Ammon's horn (tissue), 1 donor: Measurements from ENCODE around the gene TMPRSS7.
A peak's percentile ranks its signal among the peaks of the same experiment; 100 is the strongest.

Source experiments
- DNase-seq: peaks from one replicate; pipeline ENCODE4 v3.0.0-alpha.2; 2016; ENCODE audit warnings: low spot score

TMPRSS7 gene

DNA sequence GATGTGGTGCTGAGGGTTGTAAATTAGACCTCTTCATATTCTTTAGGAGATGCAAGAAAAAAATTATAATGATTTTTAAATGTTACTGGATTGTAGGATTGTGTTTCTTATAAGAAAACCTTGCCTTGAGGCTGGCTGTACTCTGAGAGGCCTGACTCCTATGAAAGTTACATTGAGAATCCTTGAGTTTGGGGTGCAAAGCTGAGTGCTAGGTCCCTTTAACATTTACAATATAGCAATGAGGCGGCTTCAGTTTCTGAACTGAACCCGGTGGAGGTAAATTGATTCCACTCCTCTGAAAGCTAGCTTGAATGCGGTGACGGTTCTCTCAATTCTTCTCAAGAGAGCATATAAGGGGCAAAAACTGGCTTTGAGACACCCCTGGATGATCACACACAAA, at the start of gene TMPRSS7:
Gene TMPRSS7, plus strand, starts transcription at position 301 of the 400 bp plus-strand sequence. CDS start 110 bp downstream, outside the sequence.
- DNase-seq = no peak

- no peak for DNase-seq
These were observed 47.7 kb upstream of the TMPRSS7 start for GRCh38 chr3:111986800-111987199.

DNA sequence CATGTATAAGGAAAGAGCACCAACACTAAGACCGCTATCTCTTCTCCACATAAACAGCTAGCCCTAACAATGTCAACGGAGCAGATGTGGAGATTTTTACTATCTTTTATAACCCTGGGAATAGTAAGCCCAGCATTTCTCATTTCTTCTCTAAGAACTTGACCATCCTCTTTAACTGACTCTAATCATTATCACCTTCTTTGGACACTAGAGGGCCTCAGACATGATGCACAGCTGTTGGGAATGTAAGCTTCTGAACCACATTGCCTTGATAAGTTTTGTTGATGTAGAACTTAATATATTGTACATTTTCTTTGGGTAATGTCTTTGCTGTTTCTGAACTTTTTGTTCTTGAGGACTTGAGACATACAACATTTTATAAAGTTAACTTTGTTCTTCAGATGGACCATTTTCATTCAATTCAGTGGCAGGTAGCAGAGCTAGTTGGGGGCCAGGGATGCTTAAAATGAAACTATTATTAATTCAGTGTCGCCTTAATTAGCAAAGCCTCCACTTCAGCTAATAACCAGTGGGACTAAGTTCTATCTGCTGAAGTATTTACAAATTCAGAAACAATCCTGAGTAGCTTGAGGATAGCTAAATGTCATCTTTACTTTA, 45.4 kb upstream of the TMPRSS7 start:
- peak; percentile 80 for DNase-seq

DNA sequence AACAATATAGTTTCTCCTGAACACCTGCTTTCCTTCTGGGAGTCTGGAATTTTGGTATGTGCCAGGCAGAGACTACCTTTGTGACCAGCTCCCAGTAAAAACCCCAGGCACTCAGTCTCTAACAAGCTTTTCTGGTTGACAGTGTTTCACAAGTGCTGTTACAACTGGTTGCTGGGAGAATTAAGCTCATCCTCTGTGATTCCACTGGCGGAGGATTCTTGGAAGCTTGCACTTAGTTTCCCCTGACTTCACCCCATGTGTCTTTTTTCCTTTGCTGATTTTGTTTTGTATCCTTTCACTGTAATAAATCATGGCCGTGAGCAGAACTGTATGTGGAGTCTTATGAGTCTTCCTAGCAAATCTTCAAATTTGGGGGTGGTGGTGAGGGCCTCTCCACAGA, 41.5 kb upstream of the TMPRSS7 start:
- DNase-seq = no peak

DNA sequence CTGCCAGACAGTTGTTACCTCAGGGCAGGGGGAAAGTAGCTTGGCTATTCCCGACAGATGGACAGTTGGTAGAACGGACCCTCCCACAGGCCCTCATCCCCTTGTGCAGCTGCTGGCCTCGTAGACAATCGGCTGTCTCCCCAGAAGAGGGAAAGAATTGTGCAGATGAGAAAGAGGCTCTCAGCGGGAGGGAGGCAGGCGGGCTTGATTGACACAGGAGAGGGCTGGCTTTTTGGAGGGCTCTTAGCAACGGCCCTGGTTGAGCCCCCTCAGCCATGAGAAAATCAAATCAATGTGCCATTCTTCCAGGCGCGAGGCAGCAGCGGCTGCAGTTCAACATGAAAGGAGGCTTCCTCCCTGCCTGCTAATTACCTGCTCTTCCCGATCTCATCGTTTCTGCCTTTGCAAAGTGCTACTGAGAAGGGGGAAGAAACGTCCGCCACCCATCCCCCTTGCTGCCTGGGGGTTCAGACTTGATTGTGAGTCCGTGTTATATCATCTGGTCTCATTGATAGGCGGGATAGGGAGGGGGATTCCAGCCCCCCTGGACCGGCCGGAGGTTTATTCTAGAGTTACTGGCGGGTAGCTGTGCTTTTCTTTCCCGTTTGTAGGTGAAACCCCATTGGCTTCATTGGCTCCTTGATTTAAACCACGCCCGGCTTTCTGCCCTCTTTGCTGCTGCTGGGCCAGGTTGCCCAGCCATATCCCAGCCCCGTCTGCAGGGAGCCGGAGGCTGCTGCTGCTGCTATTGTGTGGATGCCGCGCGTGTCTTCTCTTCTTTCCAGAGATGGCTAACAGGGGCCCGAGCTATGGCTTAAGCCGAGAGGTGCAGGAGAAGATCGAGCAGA, 35.7 kb upstream of the TMPRSS7 start, which contains the start of gene TAGLN3:
Gene TAGLN3, plus strand, starts transcription at position 287 of the 848 bp plus-strand sequence. Its CDS starts 501 bp downstream, at position 788.
- DNase-seq = peak; percentile 86

DNA sequence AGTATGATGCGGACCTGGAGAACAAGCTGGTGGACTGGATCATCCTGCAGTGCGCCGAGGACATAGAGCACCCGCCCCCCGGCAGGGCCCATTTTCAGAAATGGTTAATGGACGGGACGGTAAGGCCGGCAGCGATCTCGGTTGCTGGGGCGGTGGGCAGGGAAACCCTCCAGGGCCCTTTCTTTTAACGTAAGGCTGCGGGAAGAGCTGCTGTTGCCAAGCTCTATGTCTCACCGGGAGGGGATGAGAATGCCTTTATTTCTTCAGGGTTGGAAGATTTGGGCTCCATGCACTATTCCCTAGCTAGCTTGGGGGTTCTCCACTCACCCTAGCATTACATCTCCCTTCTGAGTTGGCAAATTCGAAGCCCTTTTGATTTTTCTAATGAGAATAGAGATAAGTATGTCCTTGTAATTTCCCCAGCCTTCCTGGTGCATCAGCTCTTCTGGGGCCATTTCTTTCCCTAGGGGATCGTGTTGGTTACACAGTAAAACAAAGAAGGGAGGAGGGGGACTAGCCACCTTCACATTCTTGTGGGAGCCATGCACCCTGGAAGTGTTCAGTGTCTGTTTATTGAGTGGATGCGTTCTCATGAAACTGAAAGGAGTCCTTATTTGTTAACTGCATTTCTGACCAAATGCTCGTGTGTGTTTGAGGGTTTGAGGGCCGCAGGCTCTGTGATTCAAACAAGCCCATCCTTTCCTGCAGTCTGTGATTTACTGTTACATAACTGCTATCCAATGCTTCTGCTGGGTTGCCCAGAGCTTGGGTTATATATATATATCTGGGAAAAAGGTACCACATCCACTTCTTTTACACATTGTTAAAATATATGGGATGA, 34.8 kb upstream of the TMPRSS7 start:
- DNase-seq = peak; percentile 41

DNA sequence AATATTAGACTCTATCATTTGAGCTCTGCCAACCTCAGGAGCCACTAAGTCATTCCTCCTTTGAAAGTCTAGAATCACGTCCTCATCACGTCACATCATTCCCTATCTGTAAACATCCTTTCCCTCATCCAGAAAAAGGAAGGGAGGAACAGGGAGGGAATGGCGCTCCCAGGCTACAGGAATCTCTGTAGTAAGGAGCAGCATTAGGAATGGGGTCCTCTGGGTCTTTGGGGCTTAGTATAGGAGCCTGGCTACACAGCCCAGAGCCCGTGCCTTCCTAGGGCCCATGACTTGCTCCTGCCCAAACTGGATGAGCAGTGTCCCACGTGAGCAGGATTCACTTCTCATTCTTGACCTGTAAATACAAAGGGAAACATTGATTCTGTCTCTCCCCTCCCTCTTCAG, 34.2 kb upstream of the TMPRSS7 start:
- DNase-seq = no peak

DNA sequence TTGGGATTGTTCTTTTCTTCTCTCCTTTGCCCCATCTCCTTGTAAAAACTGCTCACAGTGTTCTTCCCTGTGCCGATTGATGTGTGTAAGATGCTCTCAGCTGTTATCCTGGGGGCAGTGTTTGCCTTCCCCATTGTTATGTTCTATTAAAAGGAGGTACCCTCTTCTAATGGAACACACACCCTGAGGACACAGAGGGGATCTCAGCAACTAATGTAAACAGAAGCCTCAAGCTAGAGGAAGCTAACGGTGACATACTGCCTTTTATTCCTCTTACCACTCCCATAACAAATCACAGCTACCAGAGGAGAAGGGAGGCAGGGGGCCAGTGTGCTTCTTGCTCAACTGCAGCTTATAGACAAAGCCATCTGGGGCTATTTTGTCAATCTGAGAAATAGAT, 33.6 kb upstream of the TMPRSS7 start:
- DNase-seq = no peak

DNA sequence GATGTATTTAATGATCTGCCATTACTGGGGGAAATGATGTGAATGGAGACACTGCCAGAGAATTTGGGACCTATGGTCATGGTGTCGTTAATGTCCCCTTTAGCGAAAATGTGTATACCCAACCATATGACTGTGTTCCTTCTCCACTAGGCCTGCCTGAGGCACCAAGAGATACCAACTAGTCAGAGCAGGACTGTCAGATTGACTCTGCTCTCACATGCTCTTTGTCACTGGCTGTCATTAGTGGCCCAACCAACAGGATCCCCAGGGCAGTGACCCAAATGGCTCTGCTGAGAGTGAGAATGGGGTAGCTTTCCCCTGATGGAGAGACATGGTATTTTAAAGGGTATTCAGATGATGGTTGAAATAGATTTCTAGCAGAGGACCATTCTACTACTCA, 33.0 kb upstream of the TMPRSS7 start:
- no peak for DNase-seq

GRCh38 chr3:112002096-112002971, 32.2 kb upstream of the TMPRSS7 start:
- no peak for DNase-seq

DNA sequence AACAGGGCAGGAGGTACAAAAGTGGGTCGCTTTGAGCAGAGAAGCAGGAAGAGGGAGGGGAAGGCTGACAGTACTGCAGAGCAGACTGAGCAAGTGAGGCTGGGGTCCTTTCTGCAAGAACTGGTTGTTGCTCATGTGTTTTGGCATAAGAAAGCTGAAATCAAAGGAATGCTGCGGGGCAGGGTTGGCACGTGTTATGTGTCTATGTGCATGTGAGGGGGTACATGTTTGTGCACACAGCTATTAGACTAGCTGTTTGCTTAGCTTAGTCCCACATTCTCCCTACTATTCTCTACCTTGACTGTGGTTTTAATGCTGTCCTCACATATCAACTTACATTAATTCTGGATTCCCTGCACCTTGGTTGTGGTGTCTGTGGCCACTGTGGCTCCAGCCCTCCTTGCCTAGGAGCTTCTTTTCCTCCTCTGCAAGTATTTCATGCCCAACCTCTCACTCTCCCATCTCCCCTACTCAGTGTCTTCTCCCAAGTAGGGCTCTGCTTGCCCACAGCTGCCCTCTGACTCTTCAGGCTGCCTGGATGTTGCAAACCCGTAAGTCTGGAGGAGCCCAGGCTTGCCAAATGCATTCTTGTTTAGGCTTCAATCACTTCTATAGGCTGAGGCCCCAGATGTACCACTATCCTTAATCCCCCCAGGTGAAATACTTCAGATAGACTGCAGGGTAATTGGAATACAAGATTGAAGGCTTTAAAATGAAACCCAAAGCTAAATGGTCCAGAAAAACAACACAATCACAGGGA, 31.0 kb upstream of the TMPRSS7 start:
- DNase-seq = no peak

GRCh38 chr3:112004187-112004586, 30.3 kb upstream of the TMPRSS7 start:
- no peak for DNase-seq

GRCh38 chr3:112004669-112005068, 29.9 kb upstream of the TMPRSS7 start:
- DNase-seq = no peak

DNA sequence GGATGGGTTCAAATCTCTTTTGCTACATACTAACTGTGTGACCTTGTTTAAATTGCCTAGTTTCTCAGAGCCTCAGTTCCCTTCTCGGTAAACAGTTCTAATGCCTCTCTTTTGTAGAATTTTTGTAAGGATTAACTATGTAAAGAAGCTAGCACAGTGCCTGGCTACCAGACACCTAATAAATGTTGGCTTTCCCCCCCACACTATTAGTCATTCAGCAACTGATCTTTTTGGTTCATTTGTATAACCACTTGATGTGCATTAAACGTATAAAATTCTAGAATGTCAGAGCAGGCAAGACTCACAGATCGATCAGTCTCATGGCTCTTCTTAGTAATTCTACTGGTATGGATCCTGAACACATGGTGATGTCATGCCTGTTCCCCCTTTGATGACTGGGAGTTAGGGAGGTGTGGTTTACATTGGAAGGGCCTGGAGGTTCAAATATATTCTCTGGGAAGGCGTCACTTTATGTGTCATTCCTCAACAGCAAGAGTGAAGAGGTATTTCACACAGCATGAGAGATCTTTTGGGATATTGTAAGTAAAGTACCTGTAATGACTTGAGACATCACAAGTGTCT, 29.4 kb upstream of the TMPRSS7 start:
- DNase-seq = no peak

DNA sequence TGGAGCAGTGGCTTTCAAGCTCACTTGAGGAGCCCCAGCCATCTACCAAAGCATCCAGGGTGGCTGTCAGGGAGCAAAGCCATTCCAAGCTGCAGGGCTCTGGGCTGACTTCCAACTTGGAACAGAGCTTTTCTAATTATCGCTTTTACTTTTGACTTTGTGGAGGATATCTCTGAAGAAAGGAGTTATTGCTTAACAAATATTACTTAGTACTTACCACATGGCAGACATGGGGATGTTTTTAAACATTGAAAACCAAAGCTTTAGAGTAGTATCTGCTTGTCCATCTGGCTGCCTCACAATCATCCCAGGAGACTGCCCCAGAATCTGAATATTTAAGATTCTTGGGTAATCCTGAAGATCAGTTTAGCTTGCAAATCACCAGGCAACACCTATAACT, 26.9 kb upstream of the TMPRSS7 start:
- no peak for DNase-seq

- DNase-seq = no peak
These were observed 24.9 kb upstream of the TMPRSS7 start for GRCh38 chr3:112009670-112010069.

DNA sequence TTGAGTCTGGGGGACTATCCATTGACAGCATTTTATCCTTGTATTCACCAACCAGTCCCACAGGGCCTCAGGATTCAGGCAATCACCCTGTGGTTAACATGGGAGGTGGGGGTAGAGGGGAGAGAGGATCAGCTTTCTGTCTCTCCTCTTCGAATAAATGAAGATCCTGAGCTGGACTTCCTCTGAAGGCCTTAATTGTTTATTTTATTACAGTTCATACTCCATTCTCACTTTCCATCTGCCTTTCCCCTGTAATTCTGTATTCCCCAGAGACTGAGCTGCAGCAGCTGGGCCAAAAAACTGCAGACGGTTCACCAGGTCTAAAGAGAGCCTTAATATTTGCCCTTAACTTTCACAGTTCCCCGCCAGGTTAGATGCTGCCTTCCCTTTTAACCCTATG, 23.9 kb upstream of the TMPRSS7 start:
- no peak for DNase-seq

DNA sequence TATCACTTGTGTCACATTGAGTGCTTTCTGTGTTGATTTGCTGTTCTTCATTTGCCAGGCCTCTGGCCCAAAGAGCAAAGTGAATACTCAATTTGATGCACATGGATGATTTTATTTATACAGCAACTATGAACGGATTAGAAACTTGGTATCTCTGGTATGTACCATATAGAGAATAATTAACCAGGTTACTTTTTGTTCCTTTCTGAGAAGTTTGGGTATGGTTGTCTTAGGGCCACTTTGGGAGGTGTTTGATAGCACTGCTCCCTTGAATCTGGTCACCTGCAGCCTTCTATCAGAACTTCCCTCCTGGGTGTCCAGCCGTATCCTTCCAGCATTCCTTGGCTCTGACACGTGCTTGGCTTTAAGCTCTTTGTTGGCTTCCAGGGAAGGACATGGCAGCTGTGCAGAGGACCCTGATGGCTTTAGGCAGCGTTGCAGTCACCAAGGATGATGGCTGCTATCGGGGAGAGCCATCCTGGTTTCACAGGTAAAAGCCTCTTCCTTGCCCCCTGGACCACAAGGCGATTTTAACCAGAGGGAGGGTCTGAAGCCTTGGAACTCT, 23.1 kb upstream of the TMPRSS7 start:
- no peak for DNase-seq

DNA sequence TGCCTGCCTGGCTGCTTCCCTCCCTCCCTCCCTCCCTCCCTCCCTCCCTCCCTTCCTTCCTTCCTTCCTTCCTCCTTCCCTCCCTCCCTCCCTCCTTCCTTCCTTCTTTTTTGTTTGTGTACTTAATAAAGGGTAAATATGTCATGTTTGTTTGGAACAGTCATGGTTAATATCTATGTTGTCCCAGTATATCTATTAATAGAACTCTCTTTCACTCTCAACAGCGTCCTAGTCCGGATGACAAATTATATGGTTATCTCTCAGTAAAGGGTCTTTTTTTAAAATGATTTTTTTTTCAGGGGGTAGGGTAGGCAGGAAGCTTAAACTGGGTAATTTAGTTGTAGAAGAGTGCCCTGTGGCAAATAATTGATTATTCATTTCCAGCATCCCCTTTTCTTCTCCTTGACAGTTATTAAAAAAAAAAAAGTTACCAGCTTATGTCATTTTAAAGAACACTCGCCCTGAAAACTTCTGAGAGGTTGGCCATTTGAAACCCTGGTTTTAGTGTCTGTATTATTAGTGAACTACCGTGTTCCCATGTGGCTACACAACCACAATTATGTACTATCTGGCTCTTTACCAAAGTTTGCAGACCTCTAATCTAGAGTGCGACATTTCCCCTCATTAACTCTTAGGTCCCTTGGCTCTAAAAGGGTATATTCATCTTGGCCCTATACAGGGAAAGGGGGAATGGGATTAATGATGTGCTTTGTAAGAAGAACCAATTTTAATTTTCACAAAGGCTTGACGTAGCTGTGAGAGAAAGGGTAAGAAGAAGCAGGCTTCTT, 22.1 kb upstream of the TMPRSS7 start:
- DNase-seq = no peak
